PFSK-1 (cell line): Measurements from ENCODE around the gene CNTNAP2.

Experiments
- FOXP2 ChIP-seq: optimal IDR thresholded peaks from 2 replicates; pipeline ENCODE3; 2011; ENCODE audit warnings: borderline replicate concordance, control low read depth, inconsistent platforms; ENCODE audit not compliant: insufficient read depth; ENCODE audit errors: extremely low read length, extremely low read depth
- POLR2AphosphoS5 ChIP-seq: IDR thresholded peaks from 2 replicates; pipeline ENCODE4 v1.6.1; 2012; ENCODE audit warnings: low read depth, mild to moderate bottlenecking, control low read depth, low read length, moderate library complexity
- REST ChIP-seq, 2 experiments: IDR thresholded peaks; 2 replicates each; pipeline versions ENCODE4 v1.6.1 to v1.8.0; 2011 to 2012; ENCODE audit warnings: low read depth in 2 of 2, low read length in 2 of 2, control low read depth in 1 of 2, inconsistent platforms in 1 of 2, mild to moderate bottlenecking in 1 of 2, moderate library complexity in 1 of 2; ENCODE audit not compliant: insufficient read depth in 1 of 2
- SIN3A ChIP-seq: IDR thresholded peaks from 2 replicates; pipeline ENCODE4 v1.6.1; 2012; ENCODE audit warnings: mild to moderate bottlenecking, low read length, moderate library complexity, borderline replicate concordance; ENCODE audit not compliant: insufficient read depth
- TAF1 ChIP-seq: IDR thresholded peaks from 2 replicates; pipeline ENCODE4 v1.6.1; 2012; ENCODE audit warnings: low read length, control low read depth, borderline replicate concordance; ENCODE audit not compliant: insufficient read depth

Gene CNTNAP2

GRCh38 chr7:146670532-146670931, 553.9 kb downstream of the CNTNAP2 start:
- TF ChIP-seq POLR2AphosphoS5 (no peak), TAF1 (no peak), FOXP2 (no peak), REST (IDR thresholded peaks at IDR 0.05; ENCODE audit: insufficient read depth in 1 of 2, low read depth in 2 of 2, low read length in 2 of 2) (no peak), SIN3A (no peak)

- no peak for TF ChIP-seq POLR2AphosphoS5
- no peak for TF ChIP-seq SIN3A
Observed at GRCh38 chr7:146681487-146681886, 564.9 kb downstream of the CNTNAP2 start.

GRCh38 chr7:146683439-146683838, 566.8 kb downstream of the CNTNAP2 start:
- TF ChIP-seq TAF1 = no peak
- no peak for TF ChIP-seq REST (IDR thresholded peaks at IDR 0.05; ENCODE audit: insufficient read depth in 1 of 2, low read depth in 2 of 2, low read length in 2 of 2)
- no peak for TF ChIP-seq POLR2AphosphoS5
- no peak for TF ChIP-seq FOXP2
- no peak for TF ChIP-seq SIN3A

GRCh38 chr7:146690987-146691386, 574.4 kb downstream of the CNTNAP2 start:
- TF ChIP-seq REST (IDR thresholded peaks at IDR 0.05; ENCODE audit: insufficient read depth in 1 of 2, low read depth in 2 of 2, low read length in 2 of 2) (no peak), SIN3A (no peak), FOXP2 (no peak), TAF1 (no peak), POLR2AphosphoS5 (no peak)

GRCh38 chr7:146698995-146699610, 582.5 kb downstream of the CNTNAP2 start:
- TF ChIP-seq FOXP2 (no peak), TAF1 (no peak), REST (IDR thresholded peaks at IDR 0.05; ENCODE audit: insufficient read depth in 1 of 2, low read depth in 2 of 2, low read length in 2 of 2) (no peak), POLR2AphosphoS5 (no peak), SIN3A (no peak)
